Large intestine (tissue), 3 donors: ENCODE measurements around the gene NCKAP5. TPM values are rescaled to one million over a fixed set of nuclear protein-coding genes. Genes with fewer than 3 reads are reported as not detected.

Experiments
- DNase-seq, 2 donors: peaks; one replicate each; pipeline versions ENCODE4 v3.0.0 to v3.0.0-alpha.2; 2013
- H3K27ac ChIP-seq: one replicate; pipeline ENCODE4 v1.5.1; 2013; ENCODE audit warnings: low read length
- H3K27me3 ChIP-seq: 2 replicates; pipeline ENCODE4 v1.6.1; 2013; ENCODE audit warnings: low read length; ENCODE audit not compliant: control insufficient read depth, insufficient read depth
- H3K36me3 ChIP-seq: 2 replicates; pipeline ENCODE4 v1.6.1; 2013; ENCODE audit warnings: low read length; ENCODE audit not compliant: control insufficient read depth, insufficient read depth
- H3K4me1 ChIP-seq: one replicate; pipeline ENCODE4 v1.6.1; 2013; ENCODE audit warnings: low read length; ENCODE audit not compliant: control insufficient read depth, insufficient read depth
- H3K4me3 ChIP-seq: one replicate; pipeline ENCODE4 v1.5.1; 2013; ENCODE audit warnings: low read length
- H3K9me3 ChIP-seq: one replicate; pipeline ENCODE4 v1.6.1; 2013; ENCODE audit warnings: mild to moderate bottlenecking, low read depth, low read length, moderate library complexity; ENCODE audit not compliant: control insufficient read depth
- WGBS: methylation state at CpG from one replicate; pipeline ENCODE4 v1.1.5; 2013; ENCODE audit warnings: low lambda C conversion rate; ENCODE audit not compliant: insufficient coverage; 5-methylcytosine and 5-hydroxymethylcytosine counted together
- polyA plus RNA-seq: library from polyadenylated mRNA; unstranded; fragments of 120-200 nt; gene quantifications from one replicate; pipeline ENCODE4 v1.2.1, GENCODE V29; 2013

NCKAP5 gene
- polyA plus RNA-seq, 1 donor: 4.3 TPM

DNA sequence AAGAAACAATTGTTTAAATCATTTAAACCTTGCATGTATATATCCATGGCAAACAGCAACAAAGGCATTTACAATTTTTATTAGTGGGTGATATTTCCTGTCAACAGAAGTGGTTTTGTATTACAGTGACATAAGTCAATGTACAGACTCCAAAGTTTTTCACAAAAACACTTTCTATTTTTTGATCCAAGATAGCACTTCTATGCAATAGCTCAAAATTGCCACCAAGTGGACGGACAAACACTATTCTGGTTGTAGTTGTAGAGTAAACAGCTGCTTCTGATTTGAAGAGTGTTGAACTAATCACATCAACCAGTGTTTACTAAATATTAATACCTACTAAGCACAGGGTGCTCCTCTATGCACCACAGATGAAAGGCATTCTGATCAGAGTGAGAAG is 421.4 kb downstream of the NCKAP5 start:
- no peak overlapping the region for H3K4me3 ChIP-seq
- no peaks in the 10 kb centered on the region for H3K27me3 ChIP-seq
- no CpG with 5 or more reads among the region's 1 CpG for WGBS
- DNase-seq: no peak
- H3K27ac ChIP-seq: no peak overlapping the region
- no peaks in the 10 kb centered on the region for H3K4me1 ChIP-seq
- no peaks in the 10 kb centered on the region for H3K36me3 ChIP-seq
- no peaks in the 10 kb centered on the region for H3K9me3 ChIP-seq

DNA sequence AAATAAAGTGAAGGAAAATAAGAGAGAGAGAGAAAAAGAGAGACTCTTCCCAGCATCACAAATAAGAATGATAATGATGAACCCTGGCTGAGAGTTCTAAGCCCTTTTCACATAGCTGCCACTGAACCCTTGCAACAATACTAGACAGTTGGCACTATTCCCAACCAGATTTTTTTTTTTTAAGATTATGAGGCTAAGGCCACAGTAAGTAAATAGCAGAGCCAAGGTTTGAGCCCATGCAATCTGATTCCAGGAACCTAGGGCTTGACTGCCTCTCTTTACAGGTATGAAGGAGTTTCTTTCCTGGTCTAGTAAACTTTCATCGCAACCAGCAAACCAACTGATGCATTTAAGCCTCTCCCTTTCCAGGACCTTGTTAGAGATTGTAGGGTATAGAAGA is 424.6 kb downstream of the NCKAP5 start:
- H3K27ac ChIP-seq: no peak overlapping the region
- no peaks in the 10 kb centered on the region for H3K4me1 ChIP-seq
- H3K9me3 ChIP-seq: no peaks in the 10 kb centered on the region
- H3K36me3 ChIP-seq: no peaks in the 10 kb centered on the region
- H3K27me3 ChIP-seq: no peaks in the 10 kb centered on the region
- no CpG with 5 or more reads among the region's 1 CpG for WGBS
- H3K4me3 ChIP-seq: no peak overlapping the region
- peak in 1 of 2 donors; percentile 7 for DNase-seq

- Histone ChIP-seq H3K27ac (no peak overlapping the region), H3K4me1 (no peaks in the 10 kb centered on the region), H3K4me3 (no peak overlapping the region), H3K27me3 (no peaks in the 10 kb centered on the region), H3K36me3 (no peaks in the 10 kb centered on the region), H3K9me3 (no peaks in the 10 kb centered on the region)
- no peak for DNase-seq
- WGBS: 100% methylated on average over 1 of the region's 3 CpGs
Observed at GRCh38 chr2:133142087-133142486, 426.2 kb downstream of the NCKAP5 start.

DNA sequence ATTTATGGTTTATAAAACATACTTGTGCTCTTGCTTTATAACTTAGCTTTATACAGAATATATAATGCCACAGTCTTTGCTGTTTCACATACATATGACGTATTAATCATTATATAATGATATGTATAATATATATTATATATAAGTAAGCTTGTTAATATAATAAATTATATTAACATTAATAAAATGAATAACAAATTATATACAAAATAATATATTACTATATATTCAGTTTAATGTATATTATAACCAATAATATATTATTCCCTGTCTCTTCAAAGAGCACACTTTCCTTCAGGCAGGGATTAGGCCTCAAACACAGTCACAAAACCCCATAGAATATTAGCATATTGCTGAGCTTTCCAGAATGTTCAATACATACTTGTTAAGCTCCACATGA is 427.6 kb downstream of the NCKAP5 start:
- WGBS: 100% methylated on average over 1 of the region's 1 CpG

DNA sequence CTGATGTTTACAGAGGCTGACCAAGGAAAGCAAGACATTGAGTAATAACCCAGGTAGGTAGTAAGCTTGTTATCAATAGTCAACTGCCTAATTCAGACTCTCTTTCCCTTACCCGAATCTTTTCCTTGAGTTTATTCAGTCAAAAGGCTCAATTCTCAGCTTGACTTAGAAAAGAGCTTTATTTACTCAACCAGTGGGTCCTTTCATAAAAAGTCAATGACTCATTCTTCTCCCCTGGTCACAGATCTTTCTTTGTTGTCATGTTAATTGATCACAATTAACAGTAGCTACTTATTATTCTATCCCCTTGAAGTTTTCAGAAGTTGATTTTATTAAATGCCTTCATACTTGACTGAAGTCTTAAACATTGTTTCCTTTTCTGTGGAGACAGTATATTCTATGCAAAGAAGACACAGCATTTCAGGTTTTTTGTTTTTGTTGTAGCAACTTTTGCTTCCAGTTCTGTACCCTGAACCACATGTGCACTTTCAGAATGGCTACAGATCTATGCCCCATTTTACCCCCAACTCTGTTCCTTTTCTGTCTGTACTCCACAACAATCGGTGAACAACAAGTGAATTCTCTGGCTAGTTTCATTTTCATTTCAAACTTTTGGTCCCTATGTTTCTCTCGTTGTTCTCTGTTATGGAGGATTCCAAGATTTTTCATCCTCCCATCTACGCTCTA is 428.3 kb downstream of the NCKAP5 start:
- 76% methylated on average over 2 of the region's 4 CpGs for WGBS
- Histone ChIP-seq H3K27me3 (no peaks in the 10 kb centered on the region), H3K27ac (no peak overlapping the region), H3K36me3 (no peaks in the 10 kb centered on the region), H3K4me1 (no peaks in the 10 kb centered on the region), H3K4me3 (no peak overlapping the region), H3K9me3 (no peaks in the 10 kb centered on the region)
- DNase-seq: no peak

More for the DNA sequence above, 427.6 kb downstream of the NCKAP5 start:
- no peaks in the 10 kb centered on the region for H3K27me3 ChIP-seq
- H3K27ac ChIP-seq: no peak overlapping the region
- no peak overlapping the region for H3K4me3 ChIP-seq
- no peaks in the 10 kb centered on the region for H3K36me3 ChIP-seq
- H3K9me3 ChIP-seq: no peaks in the 10 kb centered on the region
- DNase-seq: no peak
- no peaks in the 10 kb centered on the region for H3K4me1 ChIP-seq

DNA sequence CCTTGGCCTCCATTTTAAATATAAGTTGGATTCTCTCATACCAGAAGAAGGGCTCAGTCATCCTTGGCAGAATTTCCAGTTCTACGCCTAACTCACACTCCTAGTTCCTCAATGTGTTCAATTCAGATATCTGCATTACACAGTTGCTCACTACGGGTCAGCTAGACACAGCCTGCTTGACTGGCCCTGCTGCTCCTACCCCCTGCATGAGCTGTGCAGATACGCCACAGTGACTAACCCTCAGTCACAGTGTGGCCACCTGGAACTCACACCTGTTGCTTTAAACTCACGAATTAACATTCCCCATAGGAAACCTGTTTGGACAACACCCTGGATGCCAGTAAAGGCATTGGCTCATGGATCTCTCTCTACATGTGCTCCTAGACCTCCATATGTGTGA is 429.6 kb downstream of the NCKAP5 start:
- H3K36me3 ChIP-seq: no peaks in the 10 kb centered on the region
- WGBS: no CpG with 5 or more reads among the region's 4 CpGs
- H3K27me3 ChIP-seq: no peaks in the 10 kb centered on the region
- no peaks in the 10 kb centered on the region for H3K9me3 ChIP-seq
- no peak overlapping the region for H3K27ac ChIP-seq
- no peak for DNase-seq
- H3K4me3 ChIP-seq: no peak overlapping the region
- no peaks in the 10 kb centered on the region for H3K4me1 ChIP-seq

DNA sequence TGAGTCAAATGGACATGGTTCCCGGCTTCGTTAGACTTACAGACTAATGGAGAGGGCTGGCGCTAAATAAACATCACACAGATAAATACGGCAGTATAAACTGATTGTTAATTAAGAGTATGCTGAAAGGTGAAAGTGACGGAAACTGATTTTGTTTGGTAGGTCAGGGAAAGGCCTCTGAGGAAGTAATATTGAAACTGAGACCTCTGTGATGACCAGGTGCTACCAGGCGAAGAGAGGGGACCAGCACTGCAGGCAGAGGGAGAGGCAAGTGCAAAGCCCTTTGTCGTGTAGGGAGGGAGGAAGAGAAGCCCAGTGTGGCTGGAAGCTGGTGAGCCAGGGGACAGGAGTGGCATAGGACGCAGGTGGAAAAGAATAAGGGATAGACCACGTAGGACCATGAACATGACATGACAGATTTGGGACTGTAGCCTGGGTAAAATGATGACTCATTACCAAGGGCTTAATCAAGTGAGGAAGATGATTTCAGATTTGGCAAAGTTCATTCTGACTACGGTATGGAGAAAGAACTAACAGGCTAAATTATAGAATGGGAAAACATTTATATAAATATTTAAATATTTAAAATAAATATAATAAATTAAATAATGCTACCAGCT is 433.1 kb downstream of the NCKAP5 start:
- WGBS: 89% methylated on average over 4 of the region's 10 CpGs
- no peak overlapping the region for H3K27ac ChIP-seq
- H3K27me3 ChIP-seq: no peaks in the 10 kb centered on the region
- no peaks in the 10 kb centered on the region for H3K36me3 ChIP-seq
- no peak overlapping the region for H3K4me3 ChIP-seq
- H3K4me1 ChIP-seq: no peaks in the 10 kb centered on the region
- DNase-seq: no peak
- H3K9me3 ChIP-seq: no peaks in the 10 kb centered on the region

- Histone ChIP-seq H3K27me3 (no peaks in the 10 kb centered on the region), H3K27ac (no peak overlapping the region), H3K4me3 (no peak overlapping the region), H3K9me3 (no peaks in the 10 kb centered on the region), H3K36me3 (no peaks in the 10 kb centered on the region), H3K4me1 (no peaks in the 10 kb centered on the region)
- no CpG with 5 or more reads among the region's 3 CpGs for WGBS
- no peak for DNase-seq
Observed at GRCh38 chr2:133130548-133131246, 437.6 kb downstream of the NCKAP5 start.

GRCh38 chr2:133124446-133124845 is 443.8 kb downstream of the NCKAP5 start:
- 85% methylated on average over 3 of the region's 5 CpGs for WGBS

GRCh38 chr2:133123904-133124303 is 444.4 kb downstream of the NCKAP5 start:
- Histone ChIP-seq H3K9me3 (no peaks in the 10 kb centered on the region), H3K27ac (no peak overlapping the region), H3K27me3 (no peaks in the 10 kb centered on the region), H3K36me3 (no peaks in the 10 kb centered on the region), H3K4me3 (no peak overlapping the region), H3K4me1 (no peaks in the 10 kb centered on the region)
- WGBS: no CpG with 5 or more reads among the region's 5 CpGs
- DNase-seq: no peak

More at GRCh38 chr2:133124446-133124845, 443.8 kb downstream of the NCKAP5 start:
- no peaks in the 10 kb centered on the region for H3K27me3 ChIP-seq
- no peak overlapping the region for H3K4me3 ChIP-seq
- H3K9me3 ChIP-seq: no peaks in the 10 kb centered on the region
- no peaks in the 10 kb centered on the region for H3K4me1 ChIP-seq
- H3K27ac ChIP-seq: no peak overlapping the region
- H3K36me3 ChIP-seq: no peaks in the 10 kb centered on the region
- no peak for DNase-seq
